ENCODE results near the gene ATP4A. TPM values are rescaled to one million over a fixed set of nuclear protein-coding genes. Genes with fewer than 3 reads are reported as not detected.
"Not testable (repeated sequence)": the region's sequence is repeated elsewhere in the genome, so short reads cannot be mapped to it uniquely, and the experiment has no call there.

ATP4A gene
- total RNA-seq, 1 experiment from 2014 or later, result not detected

DNA sequence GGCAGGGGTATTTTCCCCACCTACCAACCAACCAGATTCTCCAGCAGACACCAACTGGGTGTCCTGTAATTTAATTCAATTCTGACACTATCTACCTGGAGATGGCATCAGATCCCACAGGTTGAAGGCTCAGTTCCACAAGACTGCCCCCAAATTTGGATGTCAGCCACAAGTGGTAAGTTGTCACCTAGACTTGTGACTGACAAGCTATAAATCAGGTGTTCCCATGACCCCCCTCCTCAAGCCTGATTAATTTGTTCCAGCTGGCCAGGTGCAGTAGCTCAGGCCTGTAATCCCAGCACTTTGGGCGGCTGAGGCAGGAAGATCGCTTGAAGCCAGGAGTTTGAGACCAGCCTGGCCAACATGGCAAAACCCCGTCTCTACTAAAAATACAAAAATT lies 38.5 kb upstream of the ATP4A start:
- Mint-ChIP-seq H3K27ac (ENCODE audit: low read depth, unreplicated experiment) (no peak overlapping the region), H3K4me3 (ENCODE audit: unreplicated experiment) (no peak overlapping the region), H3K4me1 (ENCODE audit: insufficient read depth, unreplicated experiment) (no peaks in the 10 kb centered on the region), H3K27me3 (ENCODE audit: insufficient read depth, unreplicated experiment) (peaks cover 8% of the 10 kb centered on the region), H3K9me3 (ENCODE audit: unreplicated experiment) (no peaks in the 10 kb centered on the region), H3K36me3 (ENCODE audit: insufficient read depth, unreplicated experiment) (no peaks in the 10 kb centered on the region)
- DNase-seq (ENCODE audit: unreplicated experiment), result no peak
- ChIA-PET CTCF (interaction anchor here (0.6 to 1.4 kb wide), 3 partner anchors 10 to 54 kb away, joined by 3 to 4 read pairs (median 3); no protein-coding TSS in a partner anchor), POLR2A (interaction anchor here (0.6 kb wide), 1 partner anchor 193 kb away, joined by 5 read pairs; no protein-coding TSS in a partner anchor)
- BruUV-seq (replicated peaks), result no TSS peak
- intact Hi-C loops (cut with micrococcal nuclease), result no loop called here
- TF ChIP-seq, protein P1, sequence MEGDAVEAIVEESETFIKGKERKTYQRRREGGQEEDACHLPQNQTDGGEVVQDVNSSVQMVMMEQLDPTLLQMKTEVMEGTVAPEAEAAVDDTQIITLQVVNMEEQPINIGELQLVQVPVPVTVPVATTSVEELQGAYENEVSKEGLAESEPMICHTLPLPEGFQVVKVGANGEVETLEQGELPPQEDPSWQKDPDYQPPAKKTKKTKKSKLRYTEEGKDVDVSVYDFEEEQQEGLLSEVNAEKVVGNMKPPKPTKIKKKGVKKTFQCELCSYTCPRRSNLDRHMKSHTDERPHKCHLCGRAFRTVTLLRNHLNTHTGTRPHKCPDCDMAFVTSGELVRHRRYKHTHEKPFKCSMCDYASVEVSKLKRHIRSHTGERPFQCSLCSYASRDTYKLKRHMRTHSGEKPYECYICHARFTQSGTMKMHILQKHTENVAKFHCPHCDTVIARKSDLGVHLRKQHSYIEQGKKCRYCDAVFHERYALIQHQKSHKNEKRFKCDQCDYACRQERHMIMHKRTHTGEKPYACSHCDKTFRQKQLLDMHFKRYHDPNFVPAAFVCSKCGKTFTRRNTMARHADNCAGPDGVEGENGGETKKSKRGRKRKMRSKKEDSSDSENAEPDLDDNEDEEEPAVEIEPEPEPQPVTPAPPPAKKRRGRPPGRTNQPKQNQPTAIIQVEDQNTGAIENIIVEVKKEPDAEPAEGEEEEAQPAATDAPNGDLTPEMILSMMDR (IDR thresholded peaks at IDR 0.05; ENCODE audit: unreplicated experiment), result no peak

DNA sequence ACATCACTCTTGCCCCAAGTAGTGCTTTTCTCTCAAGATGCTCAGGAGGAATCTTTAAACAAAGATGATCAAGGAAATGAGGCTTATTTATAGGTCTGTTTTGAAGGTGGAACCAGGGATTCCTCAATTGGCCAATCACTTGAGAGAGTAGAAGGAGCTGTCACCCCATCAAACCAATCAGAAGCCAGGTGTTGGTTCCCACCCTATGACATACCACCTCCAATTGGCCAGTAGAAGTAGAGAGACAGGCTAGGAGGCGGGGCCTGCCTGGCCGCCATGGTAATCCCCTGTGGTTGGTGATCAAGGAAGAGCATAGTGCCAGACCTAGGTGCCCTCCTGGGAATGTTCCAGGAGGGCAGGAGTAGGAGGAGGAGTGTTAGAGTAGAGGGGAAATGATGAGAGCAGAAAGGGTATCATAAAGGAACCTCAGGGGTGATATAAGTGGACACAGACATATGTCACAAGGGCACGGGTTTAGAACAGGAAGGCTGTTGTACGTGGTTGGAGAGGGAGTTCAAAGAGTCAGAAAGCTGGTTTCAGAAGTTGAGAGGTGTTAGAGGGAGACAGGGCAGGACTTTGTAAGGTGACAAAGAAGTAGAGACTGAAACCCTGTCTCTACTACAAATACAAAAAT lies 33.0 kb upstream of the ATP4A start:
- TF ChIP-seq, protein P1 (IDR thresholded peaks at IDR 0.05; ENCODE audit: unreplicated experiment), result no peak
- Mint-ChIP-seq H3K36me3 (ENCODE audit: insufficient read depth, unreplicated experiment) (no peaks in the 10 kb centered on the region), H3K4me3 (ENCODE audit: unreplicated experiment) (no peak overlapping the region), H3K4me1 (ENCODE audit: insufficient read depth, unreplicated experiment) (no peaks in the 10 kb centered on the region), H3K27ac (ENCODE audit: low read depth, unreplicated experiment) (no peak overlapping the region), H3K27me3 (ENCODE audit: insufficient read depth, unreplicated experiment) (peaks cover 17% of the 10 kb centered on the region), H3K9me3 (ENCODE audit: unreplicated experiment) (no peaks in the 10 kb centered on the region)
- no TSS peak for BruUV-seq (replicated peaks)
- POLR2A ChIA-PET, result no interaction called here
- intact Hi-C loops (cut with micrococcal nuclease), result no loop called here
- CTCF ChIA-PET, result interaction anchor here (0.6 to 0.8 kb wide), 2 partner anchors 16 to 49 kb away, joined by 3 read pairs; no protein-coding TSS in a partner anchor
- DNase-seq (ENCODE audit: unreplicated experiment), result peak; percentile 16

DNA sequence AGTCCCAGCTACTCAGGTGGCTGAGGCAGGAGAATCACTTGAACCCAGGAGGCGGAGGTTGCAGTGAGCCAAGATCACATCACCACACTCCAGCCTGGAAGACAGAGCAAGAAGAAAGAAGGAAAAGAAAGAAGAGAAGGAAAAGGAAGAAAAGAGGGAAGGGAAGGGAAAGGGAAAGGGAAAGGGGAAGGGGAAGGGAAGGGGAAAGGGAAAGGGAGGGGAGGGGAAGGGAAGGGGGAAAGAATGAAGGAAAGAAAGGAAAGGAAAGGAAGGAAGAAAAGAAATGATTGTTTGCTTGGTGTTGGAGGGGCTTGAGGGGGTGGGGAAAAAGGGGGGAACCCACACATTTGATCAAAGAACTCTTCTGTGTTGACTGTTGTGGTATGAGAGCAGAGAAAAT lies 32.5 kb upstream of the ATP4A start:
- H3K4me1 Mint-ChIP-seq (ENCODE audit: insufficient read depth, unreplicated experiment), result no peaks in the 10 kb centered on the region
- ChIA-PET CTCF (interaction anchor here (0.7 kb wide), 1 partner anchor 666 kb away, joined by 3 read pairs; no protein-coding TSS in a partner anchor), POLR2A (no interaction called here)
- no peaks in the 10 kb centered on the region for H3K9me3 Mint-ChIP-seq (ENCODE audit: unreplicated experiment)
- DNase-seq (ENCODE audit: unreplicated experiment), result no peak
- H3K4me3 Mint-ChIP-seq (ENCODE audit: unreplicated experiment), result no peak overlapping the region
- H3K27me3 Mint-ChIP-seq (ENCODE audit: insufficient read depth, unreplicated experiment), result peaks cover 17% of the 10 kb centered on the region
- intact Hi-C loops (cut with micrococcal nuclease), result no loop called here
- H3K36me3 Mint-ChIP-seq (ENCODE audit: insufficient read depth, unreplicated experiment), result no peaks in the 10 kb centered on the region
- BruUV-seq (replicated peaks), result no TSS peak
- TF ChIP-seq, protein P1 (IDR thresholded peaks at IDR 0.05; ENCODE audit: unreplicated experiment), result no peak
- no peak overlapping the region for H3K27ac Mint-ChIP-seq (ENCODE audit: low read depth, unreplicated experiment)

DNA sequence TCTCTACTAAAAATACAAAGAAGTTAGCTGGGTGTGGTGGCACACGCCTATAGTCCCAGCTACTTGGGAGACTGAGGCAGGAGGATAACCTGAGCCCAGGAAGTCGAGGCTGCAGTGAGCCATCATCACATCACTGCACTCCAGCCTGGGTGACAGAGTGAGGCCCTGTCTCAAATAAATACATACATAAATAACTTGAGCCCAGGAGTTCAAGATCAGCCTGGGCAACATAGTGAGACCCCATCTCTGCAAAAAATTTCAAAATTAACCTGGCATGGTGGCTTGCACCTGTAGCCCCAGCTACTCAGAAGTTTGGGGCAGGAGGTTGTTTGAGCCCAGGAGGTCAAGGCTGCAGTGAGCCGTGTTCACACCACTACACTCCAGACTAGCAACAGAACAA lies 31.6 kb upstream of the ATP4A start:
- CTCF ChIA-PET, result interaction anchor here (0.7 kb wide), 1 partner anchor 419 kb away, joined by 4 read pairs; no protein-coding TSS in a partner anchor
- H3K27me3 Mint-ChIP-seq (ENCODE audit: insufficient read depth, unreplicated experiment), result peaks cover 17% of the 10 kb centered on the region
- H3K27ac Mint-ChIP-seq (ENCODE audit: low read depth, unreplicated experiment); H3K4me1 Mint-ChIP-seq (ENCODE audit: insufficient read depth, unreplicated experiment); BruUV-seq (replicated peaks); H3K4me3 Mint-ChIP-seq (ENCODE audit: unreplicated experiment); H3K36me3 Mint-ChIP-seq (ENCODE audit: insufficient read depth, unreplicated experiment); POLR2A ChIA-PET; intact Hi-C loops (cut with micrococcal nuclease); H3K9me3 Mint-ChIP-seq (ENCODE audit: unreplicated experiment); DNase-seq (ENCODE audit: unreplicated experiment): not testable (repeated sequence)
